PFSK-1 (cell line): Measurements from ENCODE around the gene DRD5.

Experiments used
- FOXP2 ChIP-seq: optimal IDR thresholded peaks from 2 replicates; pipeline ENCODE3; 2011; ENCODE audit warnings: borderline replicate concordance, control low read depth, inconsistent platforms; ENCODE audit not compliant: insufficient read depth; ENCODE audit errors: extremely low read length, extremely low read depth
- POLR2AphosphoS5 ChIP-seq: IDR thresholded peaks from 2 replicates; pipeline ENCODE4 v1.6.1; 2012; ENCODE audit warnings: low read depth, mild to moderate bottlenecking, control low read depth, low read length, moderate library complexity
- SIN3A ChIP-seq: IDR thresholded peaks from 2 replicates; pipeline ENCODE4 v1.6.1; 2012; ENCODE audit warnings: mild to moderate bottlenecking, low read length, moderate library complexity, borderline replicate concordance; ENCODE audit not compliant: insufficient read depth
- TAF1 ChIP-seq: IDR thresholded peaks from 2 replicates; pipeline ENCODE4 v1.6.1; 2012; ENCODE audit warnings: low read length, control low read depth, borderline replicate concordance; ENCODE audit not compliant: insufficient read depth
- TF ChIP-seq, protein P1 (sequence below), 2 experiments: IDR thresholded peaks; 2 replicates each; pipeline versions ENCODE4 v1.6.1 to v1.8.0; 2011 to 2012; ENCODE audit warnings: low read depth in 2 of 2, low read length in 2 of 2, control low read depth in 1 of 2, inconsistent platforms in 1 of 2, mild to moderate bottlenecking in 1 of 2, moderate library complexity in 1 of 2; ENCODE audit not compliant: insufficient read depth in 1 of 2

DRD5 gene

GRCh38 chr4:9811806-9812205, 30.4 kb downstream of the DRD5 start:
- TF ChIP-seq TAF1 (no peak), SIN3A (no peak), POLR2AphosphoS5 (no peak), FOXP2 (no peak)
- TF ChIP-seq, protein P1, sequence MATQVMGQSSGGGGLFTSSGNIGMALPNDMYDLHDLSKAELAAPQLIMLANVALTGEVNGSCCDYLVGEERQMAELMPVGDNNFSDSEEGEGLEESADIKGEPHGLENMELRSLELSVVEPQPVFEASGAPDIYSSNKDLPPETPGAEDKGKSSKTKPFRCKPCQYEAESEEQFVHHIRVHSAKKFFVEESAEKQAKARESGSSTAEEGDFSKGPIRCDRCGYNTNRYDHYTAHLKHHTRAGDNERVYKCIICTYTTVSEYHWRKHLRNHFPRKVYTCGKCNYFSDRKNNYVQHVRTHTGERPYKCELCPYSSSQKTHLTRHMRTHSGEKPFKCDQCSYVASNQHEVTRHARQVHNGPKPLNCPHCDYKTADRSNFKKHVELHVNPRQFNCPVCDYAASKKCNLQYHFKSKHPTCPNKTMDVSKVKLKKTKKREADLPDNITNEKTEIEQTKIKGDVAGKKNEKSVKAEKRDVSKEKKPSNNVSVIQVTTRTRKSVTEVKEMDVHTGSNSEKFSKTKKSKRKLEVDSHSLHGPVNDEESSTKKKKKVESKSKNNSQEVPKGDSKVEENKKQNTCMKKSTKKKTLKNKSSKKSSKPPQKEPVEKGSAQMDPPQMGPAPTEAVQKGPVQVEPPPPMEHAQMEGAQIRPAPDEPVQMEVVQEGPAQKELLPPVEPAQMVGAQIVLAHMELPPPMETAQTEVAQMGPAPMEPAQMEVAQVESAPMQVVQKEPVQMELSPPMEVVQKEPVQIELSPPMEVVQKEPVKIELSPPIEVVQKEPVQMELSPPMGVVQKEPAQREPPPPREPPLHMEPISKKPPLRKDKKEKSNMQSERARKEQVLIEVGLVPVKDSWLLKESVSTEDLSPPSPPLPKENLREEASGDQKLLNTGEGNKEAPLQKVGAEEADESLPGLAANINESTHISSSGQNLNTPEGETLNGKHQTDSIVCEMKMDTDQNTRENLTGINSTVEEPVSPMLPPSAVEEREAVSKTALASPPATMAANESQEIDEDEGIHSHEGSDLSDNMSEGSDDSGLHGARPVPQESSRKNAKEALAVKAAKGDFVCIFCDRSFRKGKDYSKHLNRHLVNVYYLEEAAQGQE (IDR thresholded peaks at IDR 0.05; ENCODE audit: insufficient read depth in 1 of 2, low read depth in 2 of 2, low read length in 2 of 2), result no peak

DNA sequence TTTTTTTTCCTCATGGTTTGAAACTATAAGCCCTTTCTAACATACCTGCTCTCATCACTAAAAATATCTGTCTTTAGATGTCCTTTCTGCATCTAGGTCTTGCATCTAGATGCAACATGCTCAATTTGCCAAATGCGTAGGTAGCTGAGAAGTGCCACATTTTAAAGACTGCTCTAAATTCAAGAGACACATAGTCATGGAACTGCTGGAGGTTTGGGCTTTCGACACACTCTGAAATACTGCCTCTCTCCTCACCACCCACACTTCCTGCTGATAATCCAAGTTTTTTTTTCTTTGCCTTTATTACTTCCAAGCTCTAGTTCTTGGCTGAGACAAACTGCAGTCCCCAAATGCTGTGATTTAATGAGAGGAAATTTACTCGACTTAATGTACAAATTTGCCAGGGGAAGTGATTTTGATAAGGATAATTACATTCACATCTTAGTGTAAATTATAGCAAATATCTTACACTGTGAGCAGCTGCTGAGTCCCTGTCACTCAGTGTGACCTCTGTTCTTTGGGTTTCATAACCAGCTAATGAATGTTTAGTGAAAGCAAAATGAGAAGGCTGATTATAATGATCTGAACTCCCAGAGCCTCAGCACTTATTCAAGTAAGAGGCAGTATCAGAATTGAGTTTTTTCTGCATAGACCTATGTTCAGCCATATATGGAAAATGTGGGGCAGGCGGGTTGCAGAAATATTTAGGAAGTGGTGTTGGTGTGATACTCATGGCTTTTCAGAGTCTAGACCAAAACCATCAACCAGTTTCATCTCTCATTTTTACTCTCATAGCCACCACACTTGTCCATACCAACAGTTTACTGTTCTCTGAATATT, 31.3 kb downstream of the DRD5 start:
- TF ChIP-seq TAF1 (no peak), POLR2AphosphoS5 (no peak), FOXP2 (no peak), SIN3A (no peak)
- TF ChIP-seq, protein P1 (IDR thresholded peaks at IDR 0.05; ENCODE audit: insufficient read depth in 1 of 2, low read depth in 2 of 2, low read length in 2 of 2), result no peak

- TF ChIP-seq SIN3A, result no peak
- TF ChIP-seq FOXP2, result no peak
- TF ChIP-seq, protein P1 (IDR thresholded peaks at IDR 0.05; ENCODE audit: insufficient read depth in 1 of 2, low read depth in 2 of 2, low read length in 2 of 2), result no peak
- no peak for TF ChIP-seq TAF1
- no peak for TF ChIP-seq POLR2AphosphoS5
These were observed 34.9 kb downstream of the DRD5 start for GRCh38 chr4:9816285-9816684.

- TF ChIP-seq SIN3A (no peak), POLR2AphosphoS5 (no peak)
These were observed 38.9 kb downstream of the DRD5 start for GRCh38 chr4:9820343-9820742.

DNA sequence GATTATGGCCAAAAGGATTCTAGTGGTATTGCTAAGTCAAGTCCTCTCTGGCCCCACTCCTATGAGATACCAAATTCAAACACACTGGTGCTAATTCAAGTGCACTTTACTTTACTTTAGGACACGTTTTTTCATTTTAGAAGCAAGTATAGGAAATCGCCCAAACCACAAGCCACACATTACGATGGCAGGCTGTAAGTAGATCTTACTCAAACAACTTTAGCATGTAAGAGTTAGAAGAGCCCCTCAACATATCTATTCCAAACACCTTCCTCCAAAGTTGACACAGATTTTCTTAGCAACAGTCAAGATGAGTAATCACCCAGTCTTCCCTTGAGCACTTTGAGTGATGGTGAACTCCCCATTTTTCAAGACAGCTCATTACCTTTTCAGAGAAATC, 43.6 kb downstream of the DRD5 start:
- TF ChIP-seq POLR2AphosphoS5, result no peak
- no peak for TF ChIP-seq SIN3A
- TF ChIP-seq, protein P1 (IDR thresholded peaks at IDR 0.05; ENCODE audit: insufficient read depth in 1 of 2, low read depth in 2 of 2, low read length in 2 of 2), result no peak
- no peak for TF ChIP-seq FOXP2
- no peak for TF ChIP-seq TAF1
